WERI-Rb-1 (cell line): ENCODE data around the gene ANKRD39.

Source experiments
- DNase-seq: peaks from one replicate; pipeline ENCODE4 v3.0.0-alpha.2; 2020
- H3K27ac ChIP-seq: fragments of 250-450 bp; sonication (Bioruptor Pico); 2 replicates; pipeline ENCODE4 v1.5.1; 2020; ENCODE audit warnings: mild to moderate bottlenecking, moderate library complexity
- H3K27me3 ChIP-seq: fragments of 250-450 bp; sonication (Bioruptor Pico); 2 replicates; pipeline ENCODE4 v1.5.1; 2021; ENCODE audit warnings: mild to moderate bottlenecking, low read depth, moderate library complexity; ENCODE audit not compliant: insufficient read depth, severe bottlenecking
- H3K36me3 ChIP-seq: fragments of 250-450 bp; sonication (Bioruptor Pico); 2 replicates; pipeline ENCODE4 v1.5.1; 2020; ENCODE audit warnings: mild to moderate bottlenecking, moderate library complexity
- H3K4me3 ChIP-seq: 2 replicates; pipeline ENCODE4 v1.5.1; 2011; ENCODE audit warnings: low read depth, mild to moderate bottlenecking, control low read depth, low read length
- H3K9me3 ChIP-seq: fragments of 250-450 bp; sonication (Bioruptor Pico); 2 replicates; pipeline ENCODE4 v1.5.1; 2021; ENCODE audit warnings: mild to moderate bottlenecking, moderate library complexity; ENCODE audit not compliant: severe bottlenecking
- TF ChIP-seq, protein P1 (sequence below): IDR thresholded peaks from 2 replicates; pipeline ENCODE4 v1.5.1; 2011; ENCODE audit warnings: low read depth, mild to moderate bottlenecking, control low read depth, inconsistent platforms, low read length

ANKRD39 gene

DNA sequence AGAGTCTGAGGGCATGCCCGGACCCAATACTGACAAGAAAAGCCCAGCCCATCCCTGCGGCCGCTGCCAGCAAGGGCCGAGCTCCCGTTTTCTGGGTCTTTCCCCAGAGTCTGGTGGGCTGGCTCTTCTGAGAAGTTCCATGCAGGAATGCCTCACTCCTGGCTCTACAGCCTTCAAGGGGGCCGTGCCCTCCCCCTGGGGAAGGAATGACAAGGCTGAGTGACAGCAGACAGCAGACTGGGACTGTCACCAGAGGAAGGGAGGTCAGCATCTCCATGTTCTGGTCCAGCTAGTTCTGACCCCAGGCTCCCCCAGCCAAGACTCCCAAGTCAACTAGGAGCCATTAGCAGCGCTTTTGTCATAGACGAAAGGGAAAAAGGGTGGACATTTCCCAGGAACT is 25.1 kb upstream of the ANKRD39 start:
- no peaks in the 10 kb centered on the region for H3K27me3 ChIP-seq
- H3K27ac ChIP-seq = no peak overlapping the region
- no peak overlapping the region for H3K4me3 ChIP-seq
- no peaks in the 10 kb centered on the region for H3K36me3 ChIP-seq
- TF ChIP-seq, protein P1, sequence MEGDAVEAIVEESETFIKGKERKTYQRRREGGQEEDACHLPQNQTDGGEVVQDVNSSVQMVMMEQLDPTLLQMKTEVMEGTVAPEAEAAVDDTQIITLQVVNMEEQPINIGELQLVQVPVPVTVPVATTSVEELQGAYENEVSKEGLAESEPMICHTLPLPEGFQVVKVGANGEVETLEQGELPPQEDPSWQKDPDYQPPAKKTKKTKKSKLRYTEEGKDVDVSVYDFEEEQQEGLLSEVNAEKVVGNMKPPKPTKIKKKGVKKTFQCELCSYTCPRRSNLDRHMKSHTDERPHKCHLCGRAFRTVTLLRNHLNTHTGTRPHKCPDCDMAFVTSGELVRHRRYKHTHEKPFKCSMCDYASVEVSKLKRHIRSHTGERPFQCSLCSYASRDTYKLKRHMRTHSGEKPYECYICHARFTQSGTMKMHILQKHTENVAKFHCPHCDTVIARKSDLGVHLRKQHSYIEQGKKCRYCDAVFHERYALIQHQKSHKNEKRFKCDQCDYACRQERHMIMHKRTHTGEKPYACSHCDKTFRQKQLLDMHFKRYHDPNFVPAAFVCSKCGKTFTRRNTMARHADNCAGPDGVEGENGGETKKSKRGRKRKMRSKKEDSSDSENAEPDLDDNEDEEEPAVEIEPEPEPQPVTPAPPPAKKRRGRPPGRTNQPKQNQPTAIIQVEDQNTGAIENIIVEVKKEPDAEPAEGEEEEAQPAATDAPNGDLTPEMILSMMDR = no peak
- H3K9me3 ChIP-seq = no peaks in the 10 kb centered on the region
- DNase-seq = no peak

DNA sequence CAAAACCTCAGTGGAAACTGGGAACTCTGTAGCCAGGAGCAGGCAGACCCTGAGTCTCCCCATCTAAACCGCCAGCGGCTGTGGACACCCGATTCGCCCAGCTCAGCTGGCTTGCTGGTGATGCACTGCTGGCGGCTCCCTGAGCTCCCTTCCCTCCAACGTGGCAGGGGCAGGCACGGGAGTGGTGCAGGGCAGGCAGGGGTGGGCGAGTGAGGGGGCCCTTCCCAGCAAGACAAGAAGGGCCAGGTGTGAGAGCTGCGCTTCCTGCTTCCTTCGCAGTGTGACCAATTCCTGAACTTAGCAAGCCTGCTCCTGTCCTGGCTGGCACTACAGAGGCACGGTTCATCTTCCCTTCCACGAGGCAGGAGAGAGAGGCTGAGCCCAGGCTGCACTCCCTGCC is 24.4 kb upstream of the ANKRD39 start:
- Histone ChIP-seq H3K9me3 (no peaks in the 10 kb centered on the region), H3K4me3 (no peak overlapping the region), H3K27me3 (no peaks in the 10 kb centered on the region), H3K36me3 (no peaks in the 10 kb centered on the region), H3K27ac (no peak overlapping the region)
- TF ChIP-seq, protein P1 = no peak
- DNase-seq = no peak

DNA sequence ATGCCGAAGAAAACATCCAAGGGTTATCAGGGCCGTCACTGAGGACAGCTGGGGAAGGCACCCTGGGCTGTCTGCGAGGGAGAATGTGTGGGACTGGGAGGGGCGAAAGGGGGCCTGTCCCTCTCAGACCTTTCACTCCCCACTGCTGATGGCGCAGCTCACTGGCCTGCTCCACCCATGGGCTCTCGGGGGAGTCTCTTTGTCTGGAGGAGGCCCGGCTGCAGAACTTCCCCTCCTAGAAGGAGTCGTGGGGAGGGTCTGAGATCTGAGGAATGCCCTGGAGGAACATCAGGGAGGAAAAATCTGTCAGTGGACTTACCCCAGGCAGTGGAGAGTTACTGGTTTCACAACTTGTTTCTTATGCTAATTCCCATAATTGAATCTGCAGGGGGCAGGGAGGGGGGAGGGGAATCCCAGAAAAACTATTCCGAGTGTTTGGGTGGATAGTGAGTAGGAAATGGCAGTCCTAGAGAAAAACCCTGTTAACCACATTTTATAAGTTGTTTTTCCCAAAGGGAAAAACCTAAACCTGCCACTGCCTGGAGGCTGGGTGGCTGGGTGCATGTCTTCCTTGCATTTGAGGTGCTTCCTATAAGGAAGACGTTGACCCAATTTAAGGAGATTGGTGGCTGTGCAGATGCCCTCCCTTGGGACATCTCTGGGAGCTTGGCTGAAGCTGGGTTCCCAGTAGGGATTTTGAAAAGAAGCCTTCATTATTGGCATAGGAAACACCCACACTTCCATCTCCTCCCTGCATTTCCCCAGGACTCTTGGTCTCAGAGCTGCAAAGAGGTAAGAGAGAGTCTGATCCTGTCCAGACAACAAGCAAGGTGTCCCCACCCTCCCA is 23.8 kb upstream of the ANKRD39 start:
- DNase-seq = no peak
- H3K4me3 ChIP-seq = no peak overlapping the region
- H3K36me3 ChIP-seq = no peaks in the 10 kb centered on the region
- TF ChIP-seq, protein P1 = no peak
- no peaks in the 10 kb centered on the region for H3K27me3 ChIP-seq
- no peak overlapping the region for H3K27ac ChIP-seq
- no peaks in the 10 kb centered on the region for H3K9me3 ChIP-seq

DNA sequence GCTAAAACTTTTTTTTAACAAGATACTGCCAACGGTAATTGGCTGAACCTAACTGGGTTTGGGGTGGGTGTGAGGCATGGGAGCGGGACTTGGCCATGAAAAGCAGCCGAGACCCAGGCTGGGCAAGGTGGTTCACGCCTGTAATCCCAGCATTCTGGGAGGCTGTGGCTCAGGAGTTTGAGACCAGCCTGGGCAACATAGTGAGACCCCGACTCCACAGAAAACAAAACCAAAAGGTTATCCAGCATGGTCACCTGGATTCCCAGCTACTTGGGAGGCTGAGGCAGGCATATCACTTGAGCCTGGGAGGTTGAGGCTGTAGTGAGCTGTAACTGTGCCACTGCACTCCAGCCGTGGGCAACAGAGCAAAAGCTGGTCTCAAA is 23.1 kb upstream of the ANKRD39 start:
- H3K27me3 ChIP-seq = no peaks in the 10 kb centered on the region

DNA sequence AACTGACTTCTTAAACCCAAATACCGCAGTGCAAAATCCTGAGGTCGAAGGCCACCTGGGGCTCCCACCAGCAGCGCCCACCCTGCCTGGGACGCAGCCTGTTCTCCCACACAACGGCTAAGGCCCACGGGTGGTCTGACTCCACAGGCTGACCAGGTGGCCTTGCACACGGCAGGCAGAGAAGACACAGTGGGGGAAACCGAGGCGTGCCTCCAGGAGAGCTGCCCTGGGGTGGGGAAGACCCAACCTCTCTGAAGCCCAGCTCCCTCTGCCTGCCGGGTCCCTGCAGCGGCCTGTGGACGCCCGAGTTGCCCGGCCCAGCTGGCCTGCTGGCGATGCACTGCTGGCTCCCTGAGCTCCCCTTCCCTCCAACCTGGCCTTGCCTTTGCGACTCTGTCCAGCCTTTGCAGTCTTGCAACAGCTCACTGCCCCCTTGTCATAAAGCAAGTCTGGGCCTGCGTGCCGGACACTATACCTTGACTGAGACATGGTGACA is 21.8 kb upstream of the ANKRD39 start:
- Histone ChIP-seq H3K9me3 (no peaks in the 10 kb centered on the region), H3K27me3 (no peaks in the 10 kb centered on the region), H3K36me3 (no peaks in the 10 kb centered on the region), H3K27ac (no peak overlapping the region), H3K4me3 (no peak overlapping the region)
- TF ChIP-seq, protein P1 = no peak
- DNase-seq = no peak

More for the DNA sequence above, 23.1 kb upstream of the ANKRD39 start:
- DNase-seq = no peak
- TF ChIP-seq, protein P1 = no peak
- Histone ChIP-seq H3K36me3 (no peaks in the 10 kb centered on the region), H3K9me3 (no peaks in the 10 kb centered on the region), H3K27ac (no peak overlapping the region), H3K4me3 (no peak overlapping the region)
